Measurements from ENCODE around the gene TBCCD1. TPM values are rescaled to one million over a fixed set of nuclear protein-coding genes. Genes with fewer than 3 reads are reported as not detected.

The TBCCD1 gene
- total and polyA plus RNA-seq, 2 of the 8 experiments (the other 6 are each of a cell fraction or from before 2014, with no cell fraction given), result 11.3 to 13.9 TPM

DNA sequence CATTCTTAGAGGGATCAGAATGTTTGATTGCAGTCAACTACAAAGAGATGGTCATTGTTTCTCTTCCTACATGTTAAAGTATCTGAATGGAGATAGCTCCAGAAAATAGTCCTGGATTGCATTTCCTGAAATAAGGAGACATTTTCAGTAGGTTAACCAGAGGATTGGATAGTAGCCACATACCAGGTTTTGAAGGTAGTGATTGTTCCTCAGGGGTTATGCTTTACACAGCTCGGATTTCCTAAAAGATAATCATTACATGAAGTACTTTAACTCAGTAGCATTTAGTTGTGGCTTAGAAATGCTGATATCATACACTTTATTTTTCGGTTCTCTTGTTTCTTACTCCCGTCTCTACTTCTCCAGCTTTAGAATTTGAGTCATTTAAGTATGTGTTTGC, 13.6 kb upstream of the TBCCD1 start (continued):
- TF ChIP-seq, protein P1, sequence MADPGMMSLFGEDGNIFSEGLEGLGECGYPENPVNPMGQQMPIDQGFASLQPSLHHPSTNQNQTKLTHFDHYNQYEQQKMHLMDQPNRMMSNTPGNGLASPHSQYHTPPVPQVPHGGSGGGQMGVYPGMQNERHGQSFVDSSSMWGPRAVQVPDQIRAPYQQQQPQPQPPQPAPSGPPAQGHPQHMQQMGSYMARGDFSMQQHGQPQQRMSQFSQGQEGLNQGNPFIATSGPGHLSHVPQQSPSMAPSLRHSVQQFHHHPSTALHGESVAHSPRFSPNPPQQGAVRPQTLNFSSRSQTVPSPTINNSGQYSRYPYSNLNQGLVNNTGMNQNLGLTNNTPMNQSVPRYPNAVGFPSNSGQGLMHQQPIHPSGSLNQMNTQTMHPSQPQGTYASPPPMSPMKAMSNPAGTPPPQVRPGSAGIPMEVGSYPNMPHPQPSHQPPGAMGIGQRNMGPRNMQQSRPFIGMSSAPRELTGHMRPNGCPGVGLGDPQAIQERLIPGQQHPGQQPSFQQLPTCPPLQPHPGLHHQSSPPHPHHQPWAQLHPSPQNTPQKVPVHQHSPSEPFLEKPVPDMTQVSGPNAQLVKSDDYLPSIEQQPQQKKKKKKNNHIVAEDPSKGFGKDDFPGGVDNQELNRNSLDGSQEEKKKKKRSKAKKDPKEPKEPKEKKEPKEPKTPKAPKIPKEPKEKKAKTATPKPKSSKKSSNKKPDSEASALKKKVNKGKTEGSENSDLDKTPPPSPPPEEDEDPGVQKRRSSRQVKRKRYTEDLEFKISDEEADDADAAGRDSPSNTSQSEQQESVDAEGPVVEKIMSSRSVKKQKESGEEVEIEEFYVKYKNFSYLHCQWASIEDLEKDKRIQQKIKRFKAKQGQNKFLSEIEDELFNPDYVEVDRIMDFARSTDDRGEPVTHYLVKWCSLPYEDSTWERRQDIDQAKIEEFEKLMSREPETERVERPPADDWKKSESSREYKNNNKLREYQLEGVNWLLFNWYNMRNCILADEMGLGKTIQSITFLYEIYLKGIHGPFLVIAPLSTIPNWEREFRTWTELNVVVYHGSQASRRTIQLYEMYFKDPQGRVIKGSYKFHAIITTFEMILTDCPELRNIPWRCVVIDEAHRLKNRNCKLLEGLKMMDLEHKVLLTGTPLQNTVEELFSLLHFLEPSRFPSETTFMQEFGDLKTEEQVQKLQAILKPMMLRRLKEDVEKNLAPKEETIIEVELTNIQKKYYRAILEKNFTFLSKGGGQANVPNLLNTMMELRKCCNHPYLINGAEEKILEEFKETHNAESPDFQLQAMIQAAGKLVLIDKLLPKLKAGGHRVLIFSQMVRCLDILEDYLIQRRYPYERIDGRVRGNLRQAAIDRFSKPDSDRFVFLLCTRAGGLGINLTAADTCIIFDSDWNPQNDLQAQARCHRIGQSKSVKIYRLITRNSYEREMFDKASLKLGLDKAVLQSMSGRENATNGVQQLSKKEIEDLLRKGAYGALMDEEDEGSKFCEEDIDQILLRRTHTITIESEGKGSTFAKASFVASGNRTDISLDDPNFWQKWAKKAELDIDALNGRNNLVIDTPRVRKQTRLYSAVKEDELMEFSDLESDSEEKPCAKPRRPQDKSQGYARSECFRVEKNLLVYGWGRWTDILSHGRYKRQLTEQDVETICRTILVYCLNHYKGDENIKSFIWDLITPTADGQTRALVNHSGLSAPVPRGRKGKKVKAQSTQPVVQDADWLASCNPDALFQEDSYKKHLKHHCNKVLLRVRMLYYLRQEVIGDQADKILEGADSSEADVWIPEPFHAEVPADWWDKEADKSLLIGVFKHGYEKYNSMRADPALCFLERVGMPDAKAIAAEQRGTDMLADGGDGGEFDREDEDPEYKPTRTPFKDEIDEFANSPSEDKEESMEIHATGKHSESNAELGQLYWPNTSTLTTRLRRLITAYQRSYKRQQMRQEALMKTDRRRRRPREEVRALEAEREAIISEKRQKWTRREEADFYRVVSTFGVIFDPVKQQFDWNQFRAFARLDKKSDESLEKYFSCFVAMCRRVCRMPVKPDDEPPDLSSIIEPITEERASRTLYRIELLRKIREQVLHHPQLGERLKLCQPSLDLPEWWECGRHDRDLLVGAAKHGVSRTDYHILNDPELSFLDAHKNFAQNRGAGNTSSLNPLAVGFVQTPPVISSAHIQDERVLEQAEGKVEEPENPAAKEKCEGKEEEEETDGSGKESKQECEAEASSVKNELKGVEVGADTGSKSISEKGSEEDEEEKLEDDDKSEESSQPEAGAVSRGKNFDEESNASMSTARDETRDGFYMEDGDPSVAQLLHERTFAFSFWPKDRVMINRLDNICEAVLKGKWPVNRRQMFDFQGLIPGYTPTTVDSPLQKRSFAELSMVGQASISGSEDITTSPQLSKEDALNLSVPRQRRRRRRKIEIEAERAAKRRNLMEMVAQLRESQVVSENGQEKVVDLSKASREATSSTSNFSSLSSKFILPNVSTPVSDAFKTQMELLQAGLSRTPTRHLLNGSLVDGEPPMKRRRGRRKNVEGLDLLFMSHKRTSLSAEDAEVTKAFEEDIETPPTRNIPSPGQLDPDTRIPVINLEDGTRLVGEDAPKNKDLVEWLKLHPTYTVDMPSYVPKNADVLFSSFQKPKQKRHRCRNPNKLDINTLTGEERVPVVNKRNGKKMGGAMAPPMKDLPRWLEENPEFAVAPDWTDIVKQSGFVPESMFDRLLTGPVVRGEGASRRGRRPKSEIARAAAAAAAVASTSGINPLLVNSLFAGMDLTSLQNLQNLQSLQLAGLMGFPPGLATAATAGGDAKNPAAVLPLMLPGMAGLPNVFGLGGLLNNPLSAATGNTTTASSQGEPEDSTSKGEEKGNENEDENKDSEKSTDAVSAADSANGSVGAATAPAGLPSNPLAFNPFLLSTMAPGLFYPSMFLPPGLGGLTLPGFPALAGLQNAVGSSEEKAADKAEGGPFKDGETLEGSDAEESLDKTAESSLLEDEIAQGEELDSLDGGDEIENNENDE (IDR thresholded peaks at IDR 0.05; ENCODE audit: insufficient replicate concordance, low read length), result no peak
- TF ChIP-seq NRF1 (IDR thresholded peaks at IDR 0.05; ENCODE audit: low read depth, low read length) (no peak), CBX5 (IDR thresholded peaks at IDR 0.05; ENCODE audit: low read depth, low read length) (no peak), EP300 (IDR thresholded peaks at IDR 0.05; ENCODE audit: borderline replicate concordance in 1 of 2, low read depth in 2 of 2, low read length in 2 of 2) (no peak), TAF1 (IDR thresholded peaks at IDR 0.05; ENCODE audit: low read depth, low read length) (no peak)
